ENCODE measurements around the gene NQO2.
A peak's percentile ranks its signal among the peaks of the same experiment; 100 is the strongest.

NQO2 gene

GRCh38 chr6:2973676-2974075 is 26.0 kb upstream of the NQO2 start:
- no peak for DNase-seq
- H3K27me3 Mint-ChIP-seq = peaks cover 52% of the 10 kb centered on the region
- no peak overlapping the region for H3K4me3 Mint-ChIP-seq
- H3K36me3 Mint-ChIP-seq = peaks cover 9% of the 10 kb centered on the region
- peaks cover 21% of the 10 kb centered on the region for H3K4me1 Mint-ChIP-seq
- H3K27ac Mint-ChIP-seq = no peak overlapping the region
- CTCF ChIA-PET = interaction anchor here (1.1 kb wide), 1 partner anchor 30 kb away, joined by 4 read pairs; no protein-coding TSS in a partner anchor
- H3K9me3 Mint-ChIP-seq = peaks cover 6% of the 10 kb centered on the region

GRCh38 chr6:2976060-2976459 is 23.6 kb upstream of the NQO2 start:
- CTCF ChIA-PET = interaction anchor here (1.4 to 1.8 kb wide), 2 partner anchors 9 to 22 kb away, joined by 3 to 4 read pairs; no protein-coding TSS in a partner anchor
- no peak for DNase-seq
- H3K27me3 Mint-ChIP-seq = peaks cover 60% of the 10 kb centered on the region
- peaks cover 15% of the 10 kb centered on the region for H3K4me1 Mint-ChIP-seq
- peaks cover 6% of the 10 kb centered on the region for H3K9me3 Mint-ChIP-seq
- H3K27ac Mint-ChIP-seq = no peak overlapping the region
- H3K36me3 Mint-ChIP-seq = peaks cover 8% of the 10 kb centered on the region
- no peak overlapping the region for H3K4me3 Mint-ChIP-seq

- no peak for DNase-seq
- peaks cover 7% of the 10 kb centered on the region for H3K36me3 Mint-ChIP-seq
- peaks cover 14% of the 10 kb centered on the region for H3K4me1 Mint-ChIP-seq
Measured at GRCh38 chr6:2976571-2977085, 23.1 kb upstream of the NQO2 start.

GRCh38 chr6:2977290-2977689 is 22.4 kb upstream of the NQO2 start:
- Mint-ChIP-seq H3K4me1 (peaks cover 8% of the 10 kb centered on the region), H3K9me3 (peaks cover 6% of the 10 kb centered on the region), H3K27ac (no peak overlapping the region), H3K4me3 (no peak overlapping the region), H3K27me3 (peaks cover 63% of the 10 kb centered on the region), H3K36me3 (peaks cover 5% of the 10 kb centered on the region)
- CTCF ChIA-PET = interaction anchor here (1.2 to 1.8 kb wide), 2 partner anchors 10 to 23 kb away, joined by 4 read pairs; no protein-coding TSS in a partner anchor
- DNase-seq = no peak

More at GRCh38 chr6:2976571-2977085, 23.1 kb upstream of the NQO2 start:
- CTCF ChIA-PET = interaction anchor here (1.4 to 1.8 kb wide), 2 partner anchors 10 to 22 kb away, joined by 3 to 4 read pairs; no protein-coding TSS in a partner anchor
- Mint-ChIP-seq H3K27ac (no peak overlapping the region), H3K4me3 (no peak overlapping the region), H3K9me3 (peaks cover 6% of the 10 kb centered on the region), H3K27me3 (peaks cover 62% of the 10 kb centered on the region)

- no peak for DNase-seq
- Mint-ChIP-seq H3K4me1 (peaks cover under 1% of the 10 kb centered on the region), H3K27ac (no peak overlapping the region), H3K4me3 (no peak overlapping the region), H3K36me3 (no peaks in the 10 kb centered on the region), H3K9me3 (no peaks in the 10 kb centered on the region), H3K27me3 (peaks cover 67% of the 10 kb centered on the region)
- CTCF ChIA-PET = interaction anchor here (1.2 kb wide), 1 partner anchor 9 kb away, joined by 4 read pairs; no protein-coding TSS in a partner anchor
Measured at GRCh38 chr6:2977799-2978590, 21.7 kb upstream of the NQO2 start.

GRCh38 chr6:2978923-2979322 is 20.8 kb upstream of the NQO2 start:
- no peaks in the 10 kb centered on the region for H3K9me3 Mint-ChIP-seq
- no peak for DNase-seq
- H3K27ac Mint-ChIP-seq = no peak overlapping the region
- peaks cover 66% of the 10 kb centered on the region for H3K27me3 Mint-ChIP-seq
- no peaks in the 10 kb centered on the region for H3K4me1 Mint-ChIP-seq
- no peaks in the 10 kb centered on the region for H3K36me3 Mint-ChIP-seq
- CTCF ChIA-PET = interaction anchor here (1.9 kb wide), 1 partner anchor 27 kb away, joined by 5 read pairs; no protein-coding TSS in a partner anchor
- H3K4me3 Mint-ChIP-seq = no peak overlapping the region

- Mint-ChIP-seq H3K27ac (no peak overlapping the region), H3K4me3 (no peak overlapping the region), H3K4me1 (no peaks in the 10 kb centered on the region), H3K27me3 (peaks cover 65% of the 10 kb centered on the region), H3K9me3 (no peaks in the 10 kb centered on the region), H3K36me3 (no peaks in the 10 kb centered on the region)
- DNase-seq = no peak
- CTCF ChIA-PET = interaction anchor here (1.9 kb wide), 1 partner anchor 28 kb away, joined by 5 read pairs; no protein-coding TSS in a partner anchor
Measured at GRCh38 chr6:2979819-2980464, 19.8 kb upstream of the NQO2 start.

GRCh38 chr6:2980465-2980855 is 19.2 kb upstream of the NQO2 start:
- CTCF ChIA-PET = interaction anchor here (1.9 kb wide), 1 partner anchor 28 kb away, joined by 5 read pairs; no protein-coding TSS in a partner anchor
- DNase-seq = no peak
- Mint-ChIP-seq H3K4me1 (no peaks in the 10 kb centered on the region), H3K27me3 (peaks cover 67% of the 10 kb centered on the region), H3K27ac (no peak overlapping the region), H3K4me3 (no peak overlapping the region), H3K9me3 (no peaks in the 10 kb centered on the region), H3K36me3 (no peaks in the 10 kb centered on the region)

- H3K4me3 Mint-ChIP-seq = no peak overlapping the region
- H3K27me3 Mint-ChIP-seq = peaks cover 61% of the 10 kb centered on the region
- H3K27ac Mint-ChIP-seq = no peak overlapping the region
- no peak for DNase-seq
- H3K4me1 Mint-ChIP-seq = peaks cover 12% of the 10 kb centered on the region
- CTCF ChIA-PET = no interaction called here
- H3K9me3 Mint-ChIP-seq = no peaks in the 10 kb centered on the region
- no peaks in the 10 kb centered on the region for H3K36me3 Mint-ChIP-seq
Measured at GRCh38 chr6:2982426-2983117, 17.1 kb upstream of the NQO2 start.

- Mint-ChIP-seq H3K4me3 (no peak overlapping the region), H3K4me1 (peaks cover 21% of the 10 kb centered on the region), H3K27ac (no peak overlapping the region), H3K36me3 (no peaks in the 10 kb centered on the region), H3K9me3 (no peaks in the 10 kb centered on the region), H3K27me3 (peaks cover 51% of the 10 kb centered on the region)
- DNase-seq = no peak
- CTCF ChIA-PET = no interaction called here
Measured at GRCh38 chr6:2984738-2985406, 14.8 kb upstream of the NQO2 start.

- Mint-ChIP-seq H3K27ac (peak overlapping the region; percentile 24), H3K4me3 (peak overlapping the region; percentile 87), H3K36me3 (peaks cover 1% of the 10 kb centered on the region), H3K27me3 (peaks cover 34% of the 10 kb centered on the region), H3K9me3 (no peaks in the 10 kb centered on the region), H3K4me1 (peaks cover 32% of the 10 kb centered on the region)
- CTCF ChIA-PET = interaction anchor here (0.6 to 5.5 kb wide), 9 partner anchors 9 to 196 kb away, joined by 3 to 39 read pairs (median 4); no protein-coding TSS in a partner anchor
- no peak for DNase-seq
Measured at GRCh38 chr6:2986722-2987221, 12.9 kb upstream of the NQO2 start.

- Mint-ChIP-seq H3K27me3 (peaks cover 21% of the 10 kb centered on the region), H3K9me3 (no peaks in the 10 kb centered on the region), H3K4me3 (peak overlapping the region; percentile 87), H3K4me1 (peaks cover 32% of the 10 kb centered on the region), H3K36me3 (peaks cover 6% of the 10 kb centered on the region), H3K27ac (peak overlapping the region; percentile 98)
- CTCF ChIA-PET = interaction anchor here (1.0 to 5.5 kb wide), 9 partner anchors 10 to 197 kb away, joined by 3 to 39 read pairs (median 8); no protein-coding TSS in a partner anchor
- DNase-seq = no peak
Measured at GRCh38 chr6:2988094-2988425, 11.6 kb upstream of the NQO2 start.

All from activated naive CD4-positive, alpha-beta T cell treated with anti-CD3 and anti-CD28 coated beads, Interleukin-2, amount 10 ng/mL, durations not matched to agents 7 days and 5 days (primary cell).